ENCODE data around the gene PRCP. TPM values are rescaled to one million over a fixed set of nuclear protein-coding genes. Genes with fewer than 3 reads are reported as not detected.

Gene PRCP
- total RNA-seq, 1 donor from 2014 or later = 77.5 TPM

GRCh38 chr11:82942376-82942775 is 42.1 kb upstream of the PRCP start:
- Mint-ChIP-seq H3K27me3 (no peaks in the 10 kb centered on the region), H3K27ac (no peak overlapping the region), H3K9me3 (no peaks in the 10 kb centered on the region), H3K4me1 (ENCODE audit: unreplicated experiment) (no peaks in the 10 kb centered on the region), H3K4me3 (no peak overlapping the region), H3K36me3 (no peaks in the 10 kb centered on the region)
- TF ChIP-seq CTCF (conservative IDR thresholded peaks at IDR 0.05) = no peak
- no peak for DNase-seq (ENCODE audit: extremely low spot score, unreplicated experiment)

- DNase-seq (ENCODE audit: extremely low spot score, unreplicated experiment) = no peak
- Mint-ChIP-seq H3K27ac (no peak overlapping the region), H3K27me3 (no peaks in the 10 kb centered on the region), H3K4me3 (no peak overlapping the region), H3K36me3 (peaks cover 4% of the 10 kb centered on the region), H3K4me1 (ENCODE audit: unreplicated experiment) (no peaks in the 10 kb centered on the region), H3K9me3 (no peaks in the 10 kb centered on the region)
- no peak for TF ChIP-seq CTCF (conservative IDR thresholded peaks at IDR 0.05)
Measured at GRCh38 chr11:82939456-82939855, 39.2 kb upstream of the PRCP start.

GRCh38 chr11:82937554-82937953 is 37.3 kb upstream of the PRCP start:
- DNase-seq (ENCODE audit: extremely low spot score, unreplicated experiment) = no peak
- peaks cover 7% of the 10 kb centered on the region for H3K36me3 Mint-ChIP-seq
- no peak overlapping the region for H3K4me3 Mint-ChIP-seq
- no peaks in the 10 kb centered on the region for H3K9me3 Mint-ChIP-seq
- TF ChIP-seq CTCF (conservative IDR thresholded peaks at IDR 0.05) = no peak
- no peaks in the 10 kb centered on the region for H3K4me1 Mint-ChIP-seq (ENCODE audit: unreplicated experiment)
- H3K27me3 Mint-ChIP-seq = no peaks in the 10 kb centered on the region
- H3K27ac Mint-ChIP-seq = no peak overlapping the region

GRCh38 chr11:82936261-82936660 is 36.0 kb upstream of the PRCP start:
- Mint-ChIP-seq H3K27me3 (no peaks in the 10 kb centered on the region), H3K27ac (no peak overlapping the region), H3K4me3 (no peak overlapping the region), H3K4me1 (ENCODE audit: unreplicated experiment) (no peaks in the 10 kb centered on the region), H3K36me3 (peaks cover 7% of the 10 kb centered on the region), H3K9me3 (no peaks in the 10 kb centered on the region)
- no peak for DNase-seq (ENCODE audit: extremely low spot score, unreplicated experiment)
- TF ChIP-seq CTCF (conservative IDR thresholded peaks at IDR 0.05) = no peak

DNA sequence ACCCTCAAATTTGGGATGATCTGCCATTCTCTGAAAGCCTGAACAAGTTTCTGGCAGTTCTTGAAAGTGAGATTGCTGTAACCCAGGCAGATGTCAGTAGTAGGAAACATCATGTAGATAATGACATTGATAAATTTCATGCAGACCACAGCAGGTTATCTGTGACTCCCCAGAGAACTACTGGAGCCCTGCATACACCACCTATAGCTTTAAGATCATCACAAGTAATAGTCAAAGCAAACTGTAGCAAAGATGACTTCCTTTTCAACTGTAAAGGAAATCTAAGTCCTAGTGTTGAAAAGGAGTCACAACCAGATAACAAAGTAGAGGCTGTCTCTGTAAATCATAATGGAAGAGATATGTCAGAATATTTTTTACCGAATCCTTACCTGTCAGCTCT is 32.3 kb upstream of the PRCP start:
- TF ChIP-seq CTCF (conservative IDR thresholded peaks at IDR 0.05) = no peak
- Mint-ChIP-seq H3K36me3 (peaks cover 7% of the 10 kb centered on the region), H3K9me3 (no peaks in the 10 kb centered on the region), H3K27me3 (no peaks in the 10 kb centered on the region), H3K27ac (no peak overlapping the region), H3K4me1 (ENCODE audit: unreplicated experiment) (no peaks in the 10 kb centered on the region), H3K4me3 (no peak overlapping the region)
- DNase-seq (ENCODE audit: extremely low spot score, unreplicated experiment) = no peak

- H3K4me1 Mint-ChIP-seq (ENCODE audit: unreplicated experiment) = no peaks in the 10 kb centered on the region
- no peak overlapping the region for H3K27ac Mint-ChIP-seq
- no peak overlapping the region for H3K4me3 Mint-ChIP-seq
- no peaks in the 10 kb centered on the region for H3K27me3 Mint-ChIP-seq
- H3K9me3 Mint-ChIP-seq = no peaks in the 10 kb centered on the region
- no peak for TF ChIP-seq CTCF (conservative IDR thresholded peaks at IDR 0.05)
- H3K36me3 Mint-ChIP-seq = peaks cover 3% of the 10 kb centered on the region
- DNase-seq (ENCODE audit: extremely low spot score, unreplicated experiment) = no peak
Measured at GRCh38 chr11:82930734-82931133, 30.5 kb upstream of the PRCP start.

All from type B pancreatic cell (in vitro differentiated cells).